ENCODE measurements around the gene CARM1. TPM values are rescaled to one million over a fixed set of nuclear protein-coding genes. Genes with fewer than 3 reads are reported as not detected.

CARM1 gene
- polyA plus RNA-seq, 1 experiment, result 23.5 TPM

GRCh38 chr19:10960314-10961072 is 89.1 kb downstream of the CARM1 start, which contains the start of gene SMARCA4:
Gene SMARCA4, plus strand, starts transcription at chr19:10961030. Its CDS starts 23,122 bp downstream, at chr19:10984152.
- CTCF ChIA-PET, result interaction anchor here (1.0 to 4.3 kb wide), 2 partner anchors 19 to 24 kb away, joined by 3 to 12 read pairs; no protein-coding TSS in a partner anchor
- POLR2A ChIA-PET, result interaction anchor here (0.6 to 1.8 kb wide), 3 partner anchors 11 to 24 kb away, joined by 3 to 5 read pairs (median 4); no protein-coding TSS in a partner anchor
- TF ChIP-seq, protein P1, sequence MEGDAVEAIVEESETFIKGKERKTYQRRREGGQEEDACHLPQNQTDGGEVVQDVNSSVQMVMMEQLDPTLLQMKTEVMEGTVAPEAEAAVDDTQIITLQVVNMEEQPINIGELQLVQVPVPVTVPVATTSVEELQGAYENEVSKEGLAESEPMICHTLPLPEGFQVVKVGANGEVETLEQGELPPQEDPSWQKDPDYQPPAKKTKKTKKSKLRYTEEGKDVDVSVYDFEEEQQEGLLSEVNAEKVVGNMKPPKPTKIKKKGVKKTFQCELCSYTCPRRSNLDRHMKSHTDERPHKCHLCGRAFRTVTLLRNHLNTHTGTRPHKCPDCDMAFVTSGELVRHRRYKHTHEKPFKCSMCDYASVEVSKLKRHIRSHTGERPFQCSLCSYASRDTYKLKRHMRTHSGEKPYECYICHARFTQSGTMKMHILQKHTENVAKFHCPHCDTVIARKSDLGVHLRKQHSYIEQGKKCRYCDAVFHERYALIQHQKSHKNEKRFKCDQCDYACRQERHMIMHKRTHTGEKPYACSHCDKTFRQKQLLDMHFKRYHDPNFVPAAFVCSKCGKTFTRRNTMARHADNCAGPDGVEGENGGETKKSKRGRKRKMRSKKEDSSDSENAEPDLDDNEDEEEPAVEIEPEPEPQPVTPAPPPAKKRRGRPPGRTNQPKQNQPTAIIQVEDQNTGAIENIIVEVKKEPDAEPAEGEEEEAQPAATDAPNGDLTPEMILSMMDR (IDR thresholded peaks at IDR 0.05; ENCODE audit: low read depth, low read length), result no peak

GRCh38 chr19:10961073-10961860 is 89.9 kb downstream of the CARM1 start:
- no peaks in the 10 kb centered on the region for H3K27me3 ChIP-seq (ENCODE audit: control insufficient read depth, insufficient read depth, low read length)
- ChIA-PET CTCF (interaction anchor here (0.6 to 4.3 kb wide), 4 partner anchors 14 to 104 kb away, joined by 3 to 12 read pairs (median 6); no protein-coding TSS in a partner anchor), POLR2A (interaction anchor here (0.6 to 1.8 kb wide), 4 partner anchors 14 to 46 kb away, joined by 3 to 9 read pairs (median 5); no protein-coding TSS in a partner anchor)
- TF ChIP-seq, protein P1 (IDR thresholded peaks at IDR 0.05; ENCODE audit: low read depth, low read length), result no peak
- no peak for DNase-seq (ENCODE audit: low read depth, low spot score)
- peak overlapping the region; percentile 86 for H3K4me3 ChIP-seq (ENCODE audit: low read depth, low read length)
- H3K9me3 ChIP-seq (ENCODE audit: control insufficient read depth, insufficient read depth, low read length), result no peaks in the 10 kb centered on the region
- peak overlapping the region; percentile 47 for H3K27ac ChIP-seq (ENCODE audit: low read depth, low read length)

More at GRCh38 chr19:10960314-10961072, 89.1 kb downstream of the CARM1 start, which contains the start of gene SMARCA4:
- Histone ChIP-seq H3K9me3 (ENCODE audit: control insufficient read depth, insufficient read depth, low read length) (no peaks in the 10 kb centered on the region), H3K27me3 (ENCODE audit: control insufficient read depth, insufficient read depth, low read length) (no peaks in the 10 kb centered on the region), H3K4me3 (ENCODE audit: low read depth, low read length) (peak within 1 kb of the TSS; percentile 86), H3K27ac (ENCODE audit: low read depth, low read length) (peak within 1 kb of the TSS; percentile 52)
- peak; percentile 87 for DNase-seq (ENCODE audit: low read depth, low spot score)

GRCh38 chr19:10962863-10963262 is 91.5 kb downstream of the CARM1 start:
- H3K4me3 ChIP-seq (ENCODE audit: low read depth, low read length), result peak overlapping the region; percentile 41
- POLR2A ChIA-PET, result no interaction called here
- no peak for DNase-seq (ENCODE audit: low read depth, low spot score)

GRCh38 chr19:10963865-10964264 is 92.5 kb downstream of the CARM1 start:
- no peaks in the 10 kb centered on the region for H3K9me3 ChIP-seq (ENCODE audit: control insufficient read depth, insufficient read depth, low read length)
- POLR2A ChIA-PET, result interaction anchor here (0.7 kb wide), 1 partner anchor 21 kb away, joined by 8 read pairs; no protein-coding TSS in a partner anchor
- CTCF ChIA-PET, result interaction anchor here (0.6 to 4.3 kb wide), 3 partner anchors 23 to 344 kb away, joined by 3 to 12 read pairs (median 3); no protein-coding TSS in a partner anchor
- H3K27me3 ChIP-seq (ENCODE audit: control insufficient read depth, insufficient read depth, low read length), result no peaks in the 10 kb centered on the region
- DNase-seq (ENCODE audit: low read depth, low spot score), result no peak
- no peak overlapping the region for H3K27ac ChIP-seq (ENCODE audit: low read depth, low read length)
- TF ChIP-seq, protein P1 (IDR thresholded peaks at IDR 0.05; ENCODE audit: low read depth, low read length), result no peak
- no peak overlapping the region for H3K4me3 ChIP-seq (ENCODE audit: low read depth, low read length)

More at GRCh38 chr19:10962863-10963262, 91.5 kb downstream of the CARM1 start:
- Histone ChIP-seq H3K27me3 (ENCODE audit: control insufficient read depth, insufficient read depth, low read length) (no peaks in the 10 kb centered on the region), H3K9me3 (ENCODE audit: control insufficient read depth, insufficient read depth, low read length) (no peaks in the 10 kb centered on the region), H3K27ac (ENCODE audit: low read depth, low read length) (no peak overlapping the region)
- TF ChIP-seq, protein P1 (IDR thresholded peaks at IDR 0.05; ENCODE audit: low read depth, low read length), result no peak
- CTCF ChIA-PET, result interaction anchor here (4.3 kb wide), 1 partner anchor 22 kb away, joined by 12 read pairs; no protein-coding TSS in a partner anchor
